ENCODE data around the gene TMC3.

The TMC3 gene

DNA sequence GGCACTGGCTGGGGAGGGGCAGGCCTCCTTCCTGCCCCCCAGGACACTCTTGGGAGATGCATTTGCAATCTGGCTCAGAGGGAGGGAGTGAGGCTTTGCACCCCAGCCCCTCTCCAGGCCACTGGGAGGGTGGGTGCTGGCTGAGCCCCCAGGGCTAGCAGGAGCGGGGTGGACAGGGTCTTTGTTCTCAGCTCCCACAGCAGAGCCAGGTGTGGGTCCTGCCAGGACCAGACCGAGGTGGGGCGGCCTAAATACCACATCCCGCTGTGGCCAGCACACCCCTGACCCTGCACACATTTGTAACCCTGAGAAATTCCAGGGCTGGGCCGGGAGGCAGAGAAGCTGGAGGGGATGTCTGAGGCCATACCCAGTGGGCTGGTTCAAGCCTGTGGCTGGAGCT is 91.1 kb downstream of the TMC3 start:
- no peaks in the 10 kb centered on the region for H3K27me3 ChIP-seq (ENCODE audit: control insufficient read depth, insufficient read depth, low read length)
- no peak overlapping the region for H3K4me2 ChIP-seq (ENCODE audit: low read length)
- H3K79me2 ChIP-seq: no peaks in the 10 kb centered on the region
- no peak overlapping the region for H3K9ac ChIP-seq
- H3K4me3 ChIP-seq (ENCODE audit: low read depth, low read length): no peak overlapping the region
- no peak overlapping the region for H3K27ac ChIP-seq
- no peaks in the 10 kb centered on the region for H3K9me3 ChIP-seq (ENCODE audit: control insufficient read depth, low read length)
- no peak overlapping the region for H2AFZ ChIP-seq
- H3K4me1 ChIP-seq: peaks cover 3% of the 10 kb centered on the region
- H3K36me3 ChIP-seq (ENCODE audit: control insufficient read depth, insufficient read depth, low read length): no peaks in the 10 kb centered on the region
- no peak for TF ChIP-seq CTCF (IDR thresholded peaks at IDR 0.05)

- H3K4me3 ChIP-seq (ENCODE audit: low read depth, low read length): no peak overlapping the region
- no peak for TF ChIP-seq CTCF (IDR thresholded peaks at IDR 0.05)
These were observed 91.5 kb downstream of the TMC3 start for GRCh38 chr15:81282606-81282895.

GRCh38 chr15:81281766-81282605 is 92.0 kb downstream of the TMC3 start:
- H2AFZ ChIP-seq: no peak overlapping the region
- no peak overlapping the region for H3K9ac ChIP-seq
- peaks cover 3% of the 10 kb centered on the region for H3K4me1 ChIP-seq
- no peak overlapping the region for H3K27ac ChIP-seq
- H3K9me3 ChIP-seq (ENCODE audit: control insufficient read depth, low read length): no peaks in the 10 kb centered on the region
- no peaks in the 10 kb centered on the region for H3K27me3 ChIP-seq (ENCODE audit: control insufficient read depth, insufficient read depth, low read length)
- TF ChIP-seq CTCF (IDR thresholded peaks at IDR 0.05): no peak
- no peak overlapping the region for H3K4me2 ChIP-seq (ENCODE audit: low read length)
- H3K36me3 ChIP-seq (ENCODE audit: control insufficient read depth, insufficient read depth, low read length): no peaks in the 10 kb centered on the region
- no peaks in the 10 kb centered on the region for H3K79me2 ChIP-seq
- H3K4me3 ChIP-seq (ENCODE audit: low read depth, low read length): no peak overlapping the region

More at GRCh38 chr15:81282606-81282895, 91.5 kb downstream of the TMC3 start:
- Histone ChIP-seq H3K9me3 (ENCODE audit: control insufficient read depth, low read length) (no peaks in the 10 kb centered on the region), H3K79me2 (no peaks in the 10 kb centered on the region), H3K27me3 (ENCODE audit: control insufficient read depth, insufficient read depth, low read length) (no peaks in the 10 kb centered on the region), H2AFZ (no peak overlapping the region), H3K4me1 (peaks cover 3% of the 10 kb centered on the region), H3K27ac (no peak overlapping the region), H3K9ac (no peak overlapping the region), H3K4me2 (ENCODE audit: low read length) (no peak overlapping the region), H3K36me3 (ENCODE audit: control insufficient read depth, insufficient read depth, low read length) (no peaks in the 10 kb centered on the region)

- no peak overlapping the region for H3K27ac ChIP-seq
- no peak overlapping the region for H3K4me2 ChIP-seq (ENCODE audit: low read length)
- H3K4me3 ChIP-seq (ENCODE audit: low read depth, low read length): no peak overlapping the region
- no peak overlapping the region for H3K9ac ChIP-seq
- no peaks in the 10 kb centered on the region for H3K36me3 ChIP-seq (ENCODE audit: control insufficient read depth, insufficient read depth, low read length)
- H3K4me1 ChIP-seq: peaks cover 3% of the 10 kb centered on the region
- no peaks in the 10 kb centered on the region for H3K27me3 ChIP-seq (ENCODE audit: control insufficient read depth, insufficient read depth, low read length)
- no peak for TF ChIP-seq CTCF (IDR thresholded peaks at IDR 0.05)
- no peaks in the 10 kb centered on the region for H3K79me2 ChIP-seq
- H3K9me3 ChIP-seq (ENCODE audit: control insufficient read depth, low read length): no peaks in the 10 kb centered on the region
- H2AFZ ChIP-seq: no peak overlapping the region
These were observed 92.6 kb downstream of the TMC3 start for GRCh38 chr15:81281456-81281735.
